ENCODE measurements around the gene KDELR1. TPM values are rescaled to one million over a fixed set of nuclear protein-coding genes. Genes with fewer than 3 reads are reported as not detected.

The KDELR1 gene
- total and polyA plus RNA-seq, 2 of the 13 experiments (the other 11 are each of a cell fraction or from before 2014, with no cell fraction given): 134 to 185 TPM

DNA sequence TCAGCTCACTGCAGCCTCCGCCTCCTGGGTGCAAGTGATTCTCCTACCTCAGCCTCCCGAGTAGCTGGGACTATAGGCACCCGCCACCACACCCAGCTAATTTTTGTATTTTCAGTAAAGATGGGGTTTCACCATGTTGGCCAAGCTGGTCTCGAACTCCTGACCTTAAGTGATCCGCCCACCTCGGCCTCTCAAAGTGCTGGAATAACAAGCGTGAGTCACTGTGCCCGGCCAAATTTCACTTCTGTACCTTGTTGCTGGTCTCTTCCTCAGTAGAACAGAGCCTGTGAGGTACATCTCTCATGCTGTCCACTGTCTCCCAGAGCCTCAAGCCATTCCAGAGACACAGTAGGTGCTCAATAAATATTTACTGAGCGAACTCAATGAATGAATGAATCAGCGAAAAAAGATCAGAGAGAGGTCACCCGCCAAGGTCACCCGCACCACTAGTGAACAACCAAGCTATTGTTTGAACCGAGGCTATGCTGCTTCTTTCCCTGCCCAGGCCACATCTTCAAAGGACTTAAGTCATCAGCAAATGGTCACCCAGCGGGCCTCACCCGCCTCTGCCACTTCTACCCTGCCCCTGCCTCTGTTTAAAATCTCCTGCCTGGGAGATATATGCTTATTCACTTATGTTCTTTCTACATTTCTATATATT, 36.9 kb downstream of the KDELR1 start (continued):
- TF ChIP-seq, protein P1, sequence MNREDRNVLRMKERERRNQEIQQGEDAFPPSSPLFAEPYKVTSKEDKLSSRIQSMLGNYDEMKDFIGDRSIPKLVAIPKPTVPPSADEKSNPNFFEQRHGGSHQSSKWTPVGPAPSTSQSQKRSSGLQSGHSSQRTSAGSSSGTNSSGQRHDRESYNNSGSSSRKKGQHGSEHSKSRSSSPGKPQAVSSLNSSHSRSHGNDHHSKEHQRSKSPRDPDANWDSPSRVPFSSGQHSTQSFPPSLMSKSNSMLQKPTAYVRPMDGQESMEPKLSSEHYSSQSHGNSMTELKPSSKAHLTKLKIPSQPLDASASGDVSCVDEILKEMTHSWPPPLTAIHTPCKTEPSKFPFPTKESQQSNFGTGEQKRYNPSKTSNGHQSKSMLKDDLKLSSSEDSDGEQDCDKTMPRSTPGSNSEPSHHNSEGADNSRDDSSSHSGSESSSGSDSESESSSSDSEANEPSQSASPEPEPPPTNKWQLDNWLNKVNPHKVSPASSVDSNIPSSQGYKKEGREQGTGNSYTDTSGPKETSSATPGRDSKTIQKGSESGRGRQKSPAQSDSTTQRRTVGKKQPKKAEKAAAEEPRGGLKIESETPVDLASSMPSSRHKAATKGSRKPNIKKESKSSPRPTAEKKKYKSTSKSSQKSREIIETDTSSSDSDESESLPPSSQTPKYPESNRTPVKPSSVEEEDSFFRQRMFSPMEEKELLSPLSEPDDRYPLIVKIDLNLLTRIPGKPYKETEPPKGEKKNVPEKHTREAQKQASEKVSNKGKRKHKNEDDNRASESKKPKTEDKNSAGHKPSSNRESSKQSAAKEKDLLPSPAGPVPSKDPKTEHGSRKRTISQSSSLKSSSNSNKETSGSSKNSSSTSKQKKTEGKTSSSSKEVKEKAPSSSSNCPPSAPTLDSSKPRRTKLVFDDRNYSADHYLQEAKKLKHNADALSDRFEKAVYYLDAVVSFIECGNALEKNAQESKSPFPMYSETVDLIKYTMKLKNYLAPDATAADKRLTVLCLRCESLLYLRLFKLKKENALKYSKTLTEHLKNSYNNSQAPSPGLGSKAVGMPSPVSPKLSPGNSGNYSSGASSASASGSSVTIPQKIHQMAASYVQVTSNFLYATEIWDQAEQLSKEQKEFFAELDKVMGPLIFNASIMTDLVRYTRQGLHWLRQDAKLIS (CRISPR knock-in tag; IDR thresholded peaks at IDR 0.05): peak; percentile 64; the same call in 1 of the 2 replicates
- TF ChIP-seq SATB2 (CRISPR knock-in tag; IDR thresholded peaks at IDR 0.05) (no peak), ZNF546 (CRISPR knock-in tag; conservative IDR thresholded peaks at IDR 0.05) (no peak), TRIM24 (CRISPR knock-in tag; IDR thresholded peaks at IDR 0.05) (no peak), ZBTB7A (CRISPR knock-in tag; IDR thresholded peaks at IDR 0.05) (no peak), GATA4 (IDR thresholded peaks at IDR 0.05; ENCODE audit: borderline replicate concordance, low read depth) (peak; percentile 73), ZNF230 (CRISPR knock-in tag; IDR thresholded peaks at IDR 0.05) (peak; percentile 72; the same call in 1 of the 2 replicates), ZMYM4 (CRISPR knock-in tag; IDR thresholded peaks at IDR 0.05) (peak; percentile 80), JARID2 (CRISPR knock-in tag; IDR thresholded peaks at IDR 0.05; ENCODE audit: insufficient replicate concordance) (no peak), ZNF274 (CRISPR knock-in tag; IDR thresholded peaks at IDR 0.05) (no peak), KLF13 (CRISPR knock-in tag; IDR thresholded peaks at IDR 0.05) (no peak), CBX5 (CRISPR knock-in tag; IDR thresholded peaks at IDR 0.05; ENCODE audit: borderline replicate concordance) (no peak; the same call in 1 of the 2 replicates), ZNF850 (CRISPR knock-in tag; conservative IDR thresholded peaks at IDR 0.05) (0 out of 2 replicates have a peak, but pooled peaks have one; percentile 70), ZNF737 (CRISPR knock-in tag; IDR thresholded peaks at IDR 0.05; ENCODE audit: borderline replicate concordance) (no peak), KDM2A (CRISPR knock-in tag; IDR thresholded peaks at IDR 0.05; ENCODE audit: borderline replicate concordance, low read depth) (no peak), SNAI1 (CRISPR knock-in tag; IDR thresholded peaks at IDR 0.05; ENCODE audit: borderline replicate concordance) (no peak)
- TF ChIP-seq, protein P2, sequence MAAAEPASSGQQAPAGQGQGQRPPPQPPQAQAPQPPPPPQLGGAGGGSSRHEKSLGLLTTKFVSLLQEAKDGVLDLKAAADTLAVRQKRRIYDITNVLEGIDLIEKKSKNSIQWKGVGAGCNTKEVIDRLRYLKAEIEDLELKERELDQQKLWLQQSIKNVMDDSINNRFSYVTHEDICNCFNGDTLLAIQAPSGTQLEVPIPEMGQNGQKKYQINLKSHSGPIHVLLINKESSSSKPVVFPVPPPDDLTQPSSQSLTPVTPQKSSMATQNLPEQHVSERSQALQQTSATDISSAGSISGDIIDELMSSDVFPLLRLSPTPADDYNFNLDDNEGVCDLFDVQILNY (CRISPR knock-in tag; conservative IDR thresholded peaks at IDR 0.05): no peak
- TF ChIP-seq, protein P3, sequence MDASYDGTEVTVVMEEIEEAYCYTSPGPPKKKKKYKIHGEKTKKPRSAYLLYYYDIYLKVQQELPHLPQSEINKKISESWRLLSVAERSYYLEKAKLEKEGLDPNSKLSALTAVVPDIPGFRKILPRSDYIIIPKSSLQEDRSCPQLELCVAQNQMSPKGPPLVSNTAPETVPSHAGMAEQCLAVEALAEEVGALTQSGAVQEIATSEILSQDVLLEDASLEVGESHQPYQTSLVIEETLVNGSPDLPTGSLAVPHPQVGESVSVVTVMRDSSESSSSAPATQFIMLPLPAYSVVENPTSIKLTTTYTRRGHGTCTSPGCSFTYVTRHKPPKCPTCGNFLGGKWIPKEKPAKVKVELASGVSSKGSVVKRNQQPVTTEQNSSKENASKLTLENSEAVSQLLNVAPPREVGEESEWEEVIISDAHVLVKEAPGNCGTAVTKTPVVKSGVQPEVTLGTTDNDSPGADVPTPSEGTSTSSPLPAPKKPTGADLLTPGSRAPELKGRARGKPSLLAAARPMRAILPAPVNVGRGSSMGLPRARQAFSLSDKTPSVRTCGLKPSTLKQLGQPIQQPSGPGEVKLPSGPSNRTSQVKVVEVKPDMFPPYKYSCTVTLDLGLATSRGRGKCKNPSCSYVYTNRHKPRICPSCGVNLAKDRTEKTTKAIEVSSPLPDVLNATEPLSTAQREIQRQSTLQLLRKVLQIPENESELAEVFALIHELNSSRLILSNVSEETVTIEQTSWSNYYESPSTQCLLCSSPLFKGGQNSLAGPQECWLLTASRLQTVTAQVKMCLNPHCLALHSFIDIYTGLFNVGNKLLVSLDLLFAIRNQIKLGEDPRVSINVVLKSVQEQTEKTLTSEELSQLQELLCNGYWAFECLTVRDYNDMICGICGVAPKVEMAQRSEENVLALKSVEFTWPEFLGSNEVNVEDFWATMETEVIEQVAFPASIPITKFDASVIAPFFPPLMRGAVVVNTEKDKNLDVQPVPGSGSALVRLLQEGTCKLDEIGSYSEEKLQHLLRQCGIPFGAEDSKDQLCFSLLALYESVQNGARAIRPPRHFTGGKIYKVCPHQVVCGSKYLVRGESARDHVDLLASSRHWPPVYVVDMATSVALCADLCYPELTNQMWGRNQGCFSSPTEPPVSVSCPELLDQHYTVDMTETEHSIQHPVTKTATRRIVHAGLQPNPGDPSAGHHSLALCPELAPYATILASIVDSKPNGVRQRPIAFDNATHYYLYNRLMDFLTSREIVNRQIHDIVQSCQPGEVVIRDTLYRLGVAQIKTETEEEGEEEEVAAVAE (CRISPR knock-in tag; IDR thresholded peaks at IDR 0.05; ENCODE audit: borderline replicate concordance): peak; percentile 39; the same call in 1 of the 2 replicates

Data from HepG2 (cell line).